KMS-11 (cell line): ENCODE results near the gene EEF2K.

Experiments used
- H2AFZ ChIP-seq: fragments of 200-600 bp; sonication (generic); 2 replicates; pipeline ENCODE4 v1.6.1; 2016; ENCODE audit warnings: antibody characterized with exemption, mixed run types, low read depth
- H3K27ac ChIP-seq: fragments of 200-600 bp; sonication (generic); 2 replicates; pipeline ENCODE4 v1.6.1; 2016; ENCODE audit warnings: mild to moderate bottlenecking, mixed run types
- H3K27me3 ChIP-seq: fragments of 200-600 bp; sonication (generic); 2 replicates; pipeline ENCODE4 v1.6.1; 2017; ENCODE audit warnings: mild to moderate bottlenecking, low read depth, mixed run types, moderate library complexity; ENCODE audit not compliant: insufficient read depth
- H3K36me3 ChIP-seq: fragments of 200-600 bp; sonication (generic); 2 replicates; pipeline ENCODE4 v1.6.1; 2017; ENCODE audit warnings: mild to moderate bottlenecking, mixed run types; ENCODE audit not compliant: insufficient read depth
- H3K4me1 ChIP-seq: fragments of 200-600 bp; sonication (generic); 2 replicates; pipeline ENCODE4 v1.6.1; 2016; ENCODE audit warnings: mild to moderate bottlenecking, low read depth, mixed run types; ENCODE audit not compliant: poor library complexity, severe bottlenecking
- H3K4me2 ChIP-seq: fragments of 200-600 bp; sonication (generic); 2 replicates; pipeline ENCODE4 v1.7.0; 2016; ENCODE audit warnings: mild to moderate bottlenecking, mixed run types
- H3K4me3 ChIP-seq: fragments of 200-600 bp; sonication (generic); IDR thresholded peaks from 2 replicates; pipeline ENCODE4 v1.6.1; 2017; ENCODE audit warnings: low read depth, low read length, mixed read lengths; ENCODE audit not compliant: insufficient read depth
- H3K79me2 ChIP-seq: fragments of 200-600 bp; sonication (generic); 2 replicates; pipeline ENCODE4 v1.6.1; 2016; ENCODE audit warnings: low read depth, mixed run types; ENCODE audit not compliant: insufficient read depth
- H3K9ac ChIP-seq: fragments of 200-600 bp; sonication (generic); 2 replicates; pipeline ENCODE4 v1.6.1; 2016; ENCODE audit warnings: mild to moderate bottlenecking, mixed run types
- H4K20me1 ChIP-seq: fragments of 200-600 bp; sonication (generic); 2 replicates; pipeline ENCODE4 v1.6.1; 2016; ENCODE audit warnings: mild to moderate bottlenecking, mixed run types; ENCODE audit not compliant: insufficient read depth
- CTCF ChIP-seq: fragments of 200-600 bp; sonication (generic); conservative IDR thresholded peaks from 2 replicates; pipeline ENCODE4 v1.6.1; 2017; ENCODE audit warnings: low read depth, mild to moderate bottlenecking, antibody characterized with exemption, low read length, moderate library complexity, mixed read lengths

The EEF2K gene

GRCh38 chr16:22333457-22333994 is 127.4 kb downstream of the EEF2K start:
- no peak overlapping the region for H3K27ac ChIP-seq
- no peak overlapping the region for H3K9ac ChIP-seq
- no peak overlapping the region for H3K4me2 ChIP-seq
- H4K20me1 ChIP-seq = no peaks in the 10 kb centered on the region
- H2AFZ ChIP-seq = no peak overlapping the region
- no peaks in the 10 kb centered on the region for H3K27me3 ChIP-seq
- peaks cover 8% of the 10 kb centered on the region; the same call in 1 of the 2 replicates for H3K36me3 ChIP-seq
- TF ChIP-seq CTCF = no peak
- no peak overlapping the region for H3K4me3 ChIP-seq
- no peaks in the 10 kb centered on the region for H3K79me2 ChIP-seq
- no peaks in the 10 kb centered on the region for H3K4me1 ChIP-seq

- peaks cover 8% of the 10 kb centered on the region; the same call in 1 of the 2 replicates for H3K36me3 ChIP-seq
- no peaks in the 10 kb centered on the region for H4K20me1 ChIP-seq
- no peaks in the 10 kb centered on the region for H3K79me2 ChIP-seq
- H3K4me1 ChIP-seq = no peaks in the 10 kb centered on the region
- no peak overlapping the region for H3K4me2 ChIP-seq
- TF ChIP-seq CTCF = no peak
- H3K9ac ChIP-seq = no peak overlapping the region
- no peak overlapping the region for H3K27ac ChIP-seq
- no peaks in the 10 kb centered on the region for H3K27me3 ChIP-seq
- no peak overlapping the region for H3K4me3 ChIP-seq
- no peak overlapping the region for H2AFZ ChIP-seq
Measured at GRCh38 chr16:22335668-22336246, 129.7 kb downstream of the EEF2K start.

GRCh38 chr16:22336581-22336980 is 130.5 kb downstream of the EEF2K start:
- Histone ChIP-seq H3K27me3 (no peaks in the 10 kb centered on the region), H3K4me3 (no peak overlapping the region), H3K4me1 (no peaks in the 10 kb centered on the region), H4K20me1 (no peaks in the 10 kb centered on the region), H3K9ac (no peak overlapping the region), H3K4me2 (no peak overlapping the region), H3K79me2 (no peaks in the 10 kb centered on the region), H2AFZ (no peak overlapping the region), H3K27ac (no peak overlapping the region), H3K36me3 (peaks cover 8% of the 10 kb centered on the region; the same call in 1 of the 2 replicates)
- TF ChIP-seq CTCF = no peak

- no peaks in the 10 kb centered on the region for H3K79me2 ChIP-seq
- H3K27me3 ChIP-seq = no peaks in the 10 kb centered on the region
- H3K4me1 ChIP-seq = no peaks in the 10 kb centered on the region
- H3K27ac ChIP-seq = no peak overlapping the region
- H3K36me3 ChIP-seq = peaks cover 8% of the 10 kb centered on the region; the same call in 1 of the 2 replicates
- H3K9ac ChIP-seq = no peak overlapping the region
- TF ChIP-seq CTCF = no peak
- no peak overlapping the region for H3K4me3 ChIP-seq
- H2AFZ ChIP-seq = no peak overlapping the region
- no peak overlapping the region for H3K4me2 ChIP-seq
- H4K20me1 ChIP-seq = no peaks in the 10 kb centered on the region
Measured at GRCh38 chr16:22337045-22337444, 131.0 kb downstream of the EEF2K start.
